D341Med (cell line): ENCODE measurements around the gene MUSK.
"Not testable (repeated sequence)": the region's sequence is repeated elsewhere in the genome, so short reads cannot be mapped to it uniquely, and the experiment has no call there.

ENCODE experiments used
- DNase-seq: peaks from one replicate; pipeline ENCODE4 v3.0.0; 2012; ENCODE audit warnings: low spot score

MUSK gene

GRCh38 chr9:110810262-110810976 is 141.8 kb downstream of the MUSK start:
- DNase-seq = no peak

- no peak for DNase-seq
Observed at GRCh38 chr9:110812886-110813285, 144.3 kb downstream of the MUSK start.

- no peak for DNase-seq
Observed at GRCh38 chr9:110814159-110814558, 145.6 kb downstream of the MUSK start.

- no peak for DNase-seq
Observed at GRCh38 chr9:110815361-110815760, 146.8 kb downstream of the MUSK start.

GRCh38 chr9:110820381-110820780 is 151.8 kb downstream of the MUSK start:
- DNase-seq = no peak

GRCh38 chr9:110821064-110821463 is 152.5 kb downstream of the MUSK start:
- DNase-seq = no peak

- DNase-seq = not testable (repeated sequence)
Observed at GRCh38 chr9:110825129-110825528, 156.5 kb downstream of the MUSK start.

GRCh38 chr9:110825950-110826349 is 157.4 kb downstream of the MUSK start:
- DNase-seq = no peak

- not testable (repeated sequence) for DNase-seq
Observed at GRCh38 chr9:110826400-110826799, 157.8 kb downstream of the MUSK start.

GRCh38 chr9:110828264-110828663 is 159.7 kb downstream of the MUSK start:
- DNase-seq = no peak

GRCh38 chr9:110830495-110830894 is 161.9 kb downstream of the MUSK start:
- no peak for DNase-seq

- no peak for DNase-seq
Observed at GRCh38 chr9:110832926-110833325, 164.3 kb downstream of the MUSK start.

- no peak for DNase-seq
Observed at GRCh38 chr9:110835404-110835803, 166.8 kb downstream of the MUSK start.

- no peak for DNase-seq
Observed at GRCh38 chr9:110835859-110836271, 167.3 kb downstream of the MUSK start.

GRCh38 chr9:110837401-110838005 is 168.9 kb downstream of the MUSK start:
- no peak for DNase-seq

GRCh38 chr9:110842169-110842568 is 173.6 kb downstream of the MUSK start:
- DNase-seq = no peak

GRCh38 chr9:110842986-110843385 is 174.4 kb downstream of the MUSK start:
- no peak for DNase-seq

- no peak for DNase-seq
Observed at GRCh38 chr9:110844121-110844520, 175.5 kb downstream of the MUSK start.

GRCh38 chr9:110846215-110846614 is 177.6 kb downstream of the MUSK start:
- no peak for DNase-seq

- no peak for DNase-seq
Observed at GRCh38 chr9:110847671-110848070, 179.1 kb downstream of the MUSK start.

GRCh38 chr9:110850401-110851135 is 182.0 kb downstream of the MUSK start:
- DNase-seq = no peak
